ENCODE results near the gene FGF14. TPM values are rescaled to one million over a fixed set of nuclear protein-coding genes. Genes with fewer than 3 reads are reported as not detected.
"Not testable (repeated sequence)": the region's sequence is repeated elsewhere in the genome, so short reads cannot be mapped to it uniquely, and the experiment has no call there.

Gene FGF14
- total and polyA plus RNA-seq, 3 experiments from 2014 or later, result not detected

GRCh38 chr13:101841698-101842097, 560.1 kb downstream of the FGF14 start:
- Mint-ChIP-seq H3K36me3 (no peaks in the 10 kb centered on the region), H3K4me1 (no peaks in the 10 kb centered on the region)

GRCh38 chr13:101838323-101838722, 563.5 kb downstream of the FGF14 start:
- CTCF ChIA-PET, result no interaction called here
- H3K36me3 ChIP-seq (ENCODE audit: insufficient read depth, low read length), result no peaks in the 10 kb centered on the region
- H3K27me3 ChIP-seq (ENCODE audit: insufficient read depth, low read length, poor library complexity, severe bottlenecking), result no peaks in the 10 kb centered on the region

More at GRCh38 chr13:101841698-101842097, 560.1 kb downstream of the FGF14 start:
- Histone ChIP-seq H3K27me3 (ENCODE audit: insufficient read depth, low read length, poor library complexity, severe bottlenecking) (no peaks in the 10 kb centered on the region), H3K4me3 (ENCODE audit: low read length) (no peak overlapping the region), H3K27ac (ENCODE audit: low read depth, low read length) (no peak overlapping the region), H3K4me1 (ENCODE audit: insufficient read depth, low read length) (no peaks in the 10 kb centered on the region), H3K9me3 (ENCODE audit: low read length) (no peaks in the 10 kb centered on the region), H3K36me3 (ENCODE audit: insufficient read depth, low read length) (no peaks in the 10 kb centered on the region)
- no peak for DNase-seq
- H3K27ac Mint-ChIP-seq, result no peak overlapping the region
- peaks cover 0 to 2% (median 0%) of the 10 kb centered on the region in 5 donors for H3K9me3 Mint-ChIP-seq
- no peaks in the 10 kb centered on the region for H3K27me3 Mint-ChIP-seq
- H3K4me3 Mint-ChIP-seq, result no peak overlapping the region
- CTCF ChIA-PET, result no interaction called here
- POLR2A ChIA-PET, result no interaction called here

GRCh38 chr13:101837778-101838177, 564.1 kb downstream of the FGF14 start:
- H3K27ac ChIP-seq (ENCODE audit: low read depth, low read length); H3K4me3 Mint-ChIP-seq; H3K36me3 Mint-ChIP-seq; H3K27me3 ChIP-seq (ENCODE audit: insufficient read depth, low read length, poor library complexity, severe bottlenecking); H3K4me3 ChIP-seq (ENCODE audit: low read length); DNase-seq; H3K27me3 Mint-ChIP-seq; H3K36me3 ChIP-seq (ENCODE audit: insufficient read depth, low read length); H3K4me1 Mint-ChIP-seq; POLR2A ChIA-PET; H3K9me3 Mint-ChIP-seq; CTCF ChIA-PET; H3K4me1 ChIP-seq (ENCODE audit: insufficient read depth, low read length); H3K9me3 ChIP-seq (ENCODE audit: low read length); H3K27ac Mint-ChIP-seq: not testable (repeated sequence)

More at GRCh38 chr13:101838323-101838722, 563.5 kb downstream of the FGF14 start:
- no peak for DNase-seq
- no peaks in the 10 kb centered on the region for H3K9me3 ChIP-seq (ENCODE audit: low read length)
- H3K27ac ChIP-seq (ENCODE audit: low read depth, low read length), result no peak overlapping the region
- Mint-ChIP-seq H3K4me1 (no peaks in the 10 kb centered on the region), H3K27me3 (no peaks in the 10 kb centered on the region), H3K36me3 (no peaks in the 10 kb centered on the region), H3K27ac (no peak overlapping the region), H3K9me3 (peaks cover 0 to 2% (median 0%) of the 10 kb centered on the region in 5 donors), H3K4me3 (no peak overlapping the region)
- POLR2A ChIA-PET, result no interaction called here
- H3K4me3 ChIP-seq (ENCODE audit: low read length), result no peak overlapping the region
- no peaks in the 10 kb centered on the region for H3K4me1 ChIP-seq (ENCODE audit: insufficient read depth, low read length)

GRCh38 chr13:101837288-101837687, 564.6 kb downstream of the FGF14 start:
- Mint-ChIP-seq H3K36me3 (no peaks in the 10 kb centered on the region), H3K9me3 (peaks cover 0 to 2% (median 2%) of the 10 kb centered on the region in 5 donors), H3K27ac (no peak overlapping the region), H3K27me3 (peaks cover 0 to 3% of the 10 kb centered on the region in 2 donors), H3K4me1 (no peaks in the 10 kb centered on the region), H3K4me3 (no peak overlapping the region)
- H3K4me3 ChIP-seq (ENCODE audit: low read length), result no peak overlapping the region
- no peaks in the 10 kb centered on the region for H3K36me3 ChIP-seq (ENCODE audit: insufficient read depth, low read length)
- POLR2A ChIA-PET, result no interaction called here
- DNase-seq, result no peak
- no peak overlapping the region for H3K27ac ChIP-seq (ENCODE audit: low read depth, low read length)
- no peaks in the 10 kb centered on the region for H3K27me3 ChIP-seq (ENCODE audit: insufficient read depth, low read length, poor library complexity, severe bottlenecking)
- no peaks in the 10 kb centered on the region for H3K9me3 ChIP-seq (ENCODE audit: low read length)
- no peaks in the 10 kb centered on the region for H3K4me1 ChIP-seq (ENCODE audit: insufficient read depth, low read length)
- CTCF ChIA-PET, result no interaction called here

- H3K27me3 Mint-ChIP-seq, result peaks cover 0 to 4% of the 10 kb centered on the region in 2 donors
- no peaks in the 10 kb centered on the region for H3K36me3 ChIP-seq (ENCODE audit: insufficient read depth, low read length)
- H3K27ac Mint-ChIP-seq, result no peak overlapping the region
- H3K4me1 ChIP-seq (ENCODE audit: insufficient read depth, low read length), result no peaks in the 10 kb centered on the region
- no peak overlapping the region for H3K27ac ChIP-seq (ENCODE audit: low read depth, low read length)
- peaks cover 0 to 2% (median 2%) of the 10 kb centered on the region in 5 donors for H3K9me3 Mint-ChIP-seq
- H3K4me1 Mint-ChIP-seq, result no peaks in the 10 kb centered on the region
- CTCF ChIA-PET, result no interaction called here
- H3K9me3 ChIP-seq (ENCODE audit: low read length), result no peaks in the 10 kb centered on the region
- no peak overlapping the region for H3K4me3 Mint-ChIP-seq
- H3K27me3 ChIP-seq (ENCODE audit: insufficient read depth, low read length, poor library complexity, severe bottlenecking), result no peaks in the 10 kb centered on the region
- no peak overlapping the region for H3K4me3 ChIP-seq (ENCODE audit: low read length)
- H3K36me3 Mint-ChIP-seq, result no peaks in the 10 kb centered on the region
- no peak for DNase-seq
- POLR2A ChIA-PET, result no interaction called here
These were observed 565.9 kb downstream of the FGF14 start for GRCh38 chr13:101835920-101836319.

- H3K4me3 ChIP-seq (ENCODE audit: low read length), result no peak overlapping the region
- no peak overlapping the region for H3K27ac ChIP-seq (ENCODE audit: low read depth, low read length)
- no peaks in the 10 kb centered on the region for H3K9me3 ChIP-seq (ENCODE audit: low read length)
- DNase-seq, result no peak
- ChIA-PET POLR2A (no interaction called here), CTCF (no interaction called here)
- H3K9me3 Mint-ChIP-seq, result peaks cover 0 to 2% (median 2%) of the 10 kb centered on the region in 5 donors
- H3K27me3 Mint-ChIP-seq, result peaks cover 2 to 4% of the 10 kb centered on the region in 2 donors
- no peaks in the 10 kb centered on the region for H3K36me3 Mint-ChIP-seq
- H3K27me3 ChIP-seq (ENCODE audit: insufficient read depth, low read length, poor library complexity, severe bottlenecking), result no peaks in the 10 kb centered on the region
- no peaks in the 10 kb centered on the region for H3K4me1 Mint-ChIP-seq
- H3K36me3 ChIP-seq (ENCODE audit: insufficient read depth, low read length), result no peaks in the 10 kb centered on the region
- no peaks in the 10 kb centered on the region for H3K4me1 ChIP-seq (ENCODE audit: insufficient read depth, low read length)
- no peak overlapping the region for H3K27ac Mint-ChIP-seq
- no peak overlapping the region for H3K4me3 Mint-ChIP-seq
These were observed 568.2 kb downstream of the FGF14 start for GRCh38 chr13:101833671-101834070.

- no peak overlapping the region for H3K4me3 Mint-ChIP-seq
- H3K36me3 Mint-ChIP-seq, result no peaks in the 10 kb centered on the region
- Histone ChIP-seq H3K9me3 (ENCODE audit: low read length) (no peaks in the 10 kb centered on the region), H3K4me1 (ENCODE audit: insufficient read depth, low read length) (no peaks in the 10 kb centered on the region), H3K27ac (ENCODE audit: low read depth, low read length) (no peak overlapping the region), H3K4me3 (ENCODE audit: low read length) (no peak overlapping the region), H3K27me3 (ENCODE audit: insufficient read depth, low read length, poor library complexity, severe bottlenecking) (no peaks in the 10 kb centered on the region), H3K36me3 (ENCODE audit: insufficient read depth, low read length) (no peaks in the 10 kb centered on the region)
- H3K27ac Mint-ChIP-seq, result no peak overlapping the region
- CTCF ChIA-PET, result interaction anchor here (1.4 kb wide), 1 partner anchor 10 kb away, joined by 3 read pairs; no protein-coding TSS in a partner anchor
- no peak for DNase-seq
- no peaks in the 10 kb centered on the region for H3K4me1 Mint-ChIP-seq
- peaks cover 0 to 2% (median 0%) of the 10 kb centered on the region in 5 donors for H3K9me3 Mint-ChIP-seq
- H3K27me3 Mint-ChIP-seq, result peaks cover 7 to 10% of the 10 kb centered on the region in 2 donors
- POLR2A ChIA-PET, result no interaction called here
These were observed 571.8 kb downstream of the FGF14 start for GRCh38 chr13:101830035-101830434.

- Mint-ChIP-seq H3K4me3 (no peak overlapping the region), H3K27ac (no peak overlapping the region), H3K36me3 (no peaks in the 10 kb centered on the region), H3K27me3 (peaks cover 7 to 12% of the 10 kb centered on the region in 2 donors), H3K4me1 (no peaks in the 10 kb centered on the region), H3K9me3 (peaks cover 0 to 2% (median 0%) of the 10 kb centered on the region in 5 donors)
- DNase-seq, result no peak
- no peaks in the 10 kb centered on the region for H3K27me3 ChIP-seq (ENCODE audit: insufficient read depth, low read length, poor library complexity, severe bottlenecking)
- no peaks in the 10 kb centered on the region for H3K4me1 ChIP-seq (ENCODE audit: insufficient read depth, low read length)
- H3K9me3 ChIP-seq (ENCODE audit: low read length), result no peaks in the 10 kb centered on the region
- ChIA-PET POLR2A (no interaction called here), CTCF (no interaction called here)
- no peak overlapping the region for H3K27ac ChIP-seq (ENCODE audit: low read depth, low read length)
- H3K4me3 ChIP-seq (ENCODE audit: low read length), result no peak overlapping the region
- no peaks in the 10 kb centered on the region for H3K36me3 ChIP-seq (ENCODE audit: insufficient read depth, low read length)
These were observed 572.4 kb downstream of the FGF14 start for GRCh38 chr13:101829484-101829883.

GRCh38 chr13:101828119-101828518, 573.7 kb downstream of the FGF14 start:
- Mint-ChIP-seq H3K36me3 (no peaks in the 10 kb centered on the region), H3K4me1 (no peaks in the 10 kb centered on the region), H3K4me3 (no peak overlapping the region), H3K9me3 (peaks cover 0 to 2% (median 0%) of the 10 kb centered on the region in 5 donors), H3K27ac (no peak overlapping the region), H3K27me3 (peaks cover 7 to 12% of the 10 kb centered on the region in 2 donors)
- H3K4me3 ChIP-seq (ENCODE audit: low read length), result no peak overlapping the region
- POLR2A ChIA-PET, result no interaction called here
- CTCF ChIA-PET, result no interaction called here
- H3K36me3 ChIP-seq (ENCODE audit: insufficient read depth, low read length), result no peaks in the 10 kb centered on the region
- DNase-seq, result no peak
- H3K4me1 ChIP-seq (ENCODE audit: insufficient read depth, low read length), result no peaks in the 10 kb centered on the region
- no peaks in the 10 kb centered on the region for H3K9me3 ChIP-seq (ENCODE audit: low read length)
- no peak overlapping the region for H3K27ac ChIP-seq (ENCODE audit: low read depth, low read length)
- H3K27me3 ChIP-seq (ENCODE audit: insufficient read depth, low read length, poor library complexity, severe bottlenecking), result no peaks in the 10 kb centered on the region

Data from CD8-positive, alpha-beta memory T cell (primary cell).